Activated T-helper 2 cell treated with anti-CD3 and anti-CD28 coated beads, Interferon-gamma antibody, Interleukin-2, Interleukin-4, amounts not matched to agents 10 μg/mL and 5 μg/mL and 100 μg/mL, durations not matched to agents 14 hours and 24 hours and 36 hours (primary cell): ENCODE measurements around the gene BCAP29. TPM values are rescaled to one million over a fixed set of nuclear protein-coding genes. Genes with fewer than 3 reads are reported as not detected.

Experiments
- DNase-seq: peaks from one replicate; pipeline ENCODE4 v3.0.0; 2021; ENCODE audit warnings: low spot score
- H3K27ac Mint-ChIP-seq: one replicate; pipeline ENCODE4 v1.8.0; 2021; ENCODE audit warnings: mixed read lengths
- H3K27me3 Mint-ChIP-seq: one replicate; pipeline ENCODE4 v1.8.0; 2021; ENCODE audit warnings: low read depth, mixed read lengths
- H3K36me3 Mint-ChIP-seq: one replicate; pipeline ENCODE4 v1.8.0; 2021; ENCODE audit warnings: low read depth, mixed read lengths
- H3K4me1 Mint-ChIP-seq: one replicate; pipeline ENCODE4 v1.8.0; 2021; ENCODE audit warnings: low read depth, mixed read lengths
- H3K4me3 Mint-ChIP-seq: one replicate; pipeline ENCODE4 v1.8.0; 2021; ENCODE audit warnings: low read depth, mild to moderate bottlenecking, moderate library complexity, mixed read lengths
- H3K9me3 Mint-ChIP-seq: one replicate; pipeline ENCODE4 v1.8.0; 2021; ENCODE audit warnings: mixed read lengths
- intact Hi-C: fragments of 100-400 bp; cut with micrococcal nuclease; formaldehyde crosslinking; loops from one replicate; pipeline ENCODE4 v1.15.1; 2023
- total RNA-seq: library from RNA; stranded (reverse); gene quantifications from 2 replicates; pipeline ENCODE4 v1.2.3, GENCODE V29; 2022

Gene BCAP29
- total RNA-seq, 1 donor from 2014 or later: 52.0 TPM

GRCh38 chr7:107592361-107593024, 12.4 kb downstream of the BCAP29 start:
- H3K27me3 Mint-ChIP-seq: no peaks in the 10 kb centered on the region
- no peak overlapping the region for H3K4me3 Mint-ChIP-seq

GRCh38 chr7:107593025-107593410, 13.0 kb downstream of the BCAP29 start:
- intact Hi-C loops: no loop called here
- peaks cover 39% of the 10 kb centered on the region for H3K36me3 Mint-ChIP-seq
- H3K27ac Mint-ChIP-seq: no peak overlapping the region
- H3K9me3 Mint-ChIP-seq: no peaks in the 10 kb centered on the region
- DNase-seq: no peak
- no peak overlapping the region for H3K4me3 Mint-ChIP-seq
- H3K27me3 Mint-ChIP-seq: no peaks in the 10 kb centered on the region
- H3K4me1 Mint-ChIP-seq: peaks cover 6% of the 10 kb centered on the region

More at GRCh38 chr7:107592361-107593024, 12.4 kb downstream of the BCAP29 start:
- Mint-ChIP-seq H3K36me3 (peaks cover 39% of the 10 kb centered on the region), H3K9me3 (no peaks in the 10 kb centered on the region), H3K4me1 (peaks cover 6% of the 10 kb centered on the region), H3K27ac (no peak overlapping the region)
- DNase-seq: no peak
- intact Hi-C loops: no loop called here

- intact Hi-C loops: no loop called here
- Mint-ChIP-seq H3K27me3 (no peaks in the 10 kb centered on the region), H3K36me3 (peaks cover 34% of the 10 kb centered on the region), H3K9me3 (no peaks in the 10 kb centered on the region), H3K4me1 (peaks cover 6% of the 10 kb centered on the region), H3K4me3 (no peak overlapping the region), H3K27ac (no peak overlapping the region)
- DNase-seq: no peak
Measured at GRCh38 chr7:107594961-107595737, 15.1 kb downstream of the BCAP29 start.

- Mint-ChIP-seq H3K36me3 (peaks cover 38% of the 10 kb centered on the region), H3K27ac (no peak overlapping the region), H3K9me3 (no peaks in the 10 kb centered on the region), H3K4me3 (no peak overlapping the region), H3K27me3 (no peaks in the 10 kb centered on the region), H3K4me1 (peaks cover 6% of the 10 kb centered on the region)
- no peak for DNase-seq
- intact Hi-C loops: no loop called here
Measured at GRCh38 chr7:107596881-107597581, 17.0 kb downstream of the BCAP29 start.

- Mint-ChIP-seq H3K4me3 (no peak overlapping the region), H3K4me1 (peaks cover 1% of the 10 kb centered on the region)
Measured at GRCh38 chr7:107597582-107597916, 17.5 kb downstream of the BCAP29 start.

GRCh38 chr7:107597953-107598352, 17.9 kb downstream of the BCAP29 start:
- H3K4me3 Mint-ChIP-seq: no peak overlapping the region
- no peaks in the 10 kb centered on the region for H3K4me1 Mint-ChIP-seq
- intact Hi-C loops: no loop called here
- no peaks in the 10 kb centered on the region for H3K27me3 Mint-ChIP-seq
- H3K27ac Mint-ChIP-seq: no peak overlapping the region
- H3K9me3 Mint-ChIP-seq: no peaks in the 10 kb centered on the region
- peaks cover 38% of the 10 kb centered on the region for H3K36me3 Mint-ChIP-seq
- no peak for DNase-seq

More at GRCh38 chr7:107597582-107597916, 17.5 kb downstream of the BCAP29 start:
- intact Hi-C loops: no loop called here
- H3K36me3 Mint-ChIP-seq: peaks cover 38% of the 10 kb centered on the region
- no peaks in the 10 kb centered on the region for H3K27me3 Mint-ChIP-seq
- DNase-seq: no peak
- H3K9me3 Mint-ChIP-seq: no peaks in the 10 kb centered on the region
- no peak overlapping the region for H3K27ac Mint-ChIP-seq

- Mint-ChIP-seq H3K36me3 (peaks cover 44% of the 10 kb centered on the region), H3K4me3 (no peak overlapping the region), H3K27me3 (no peaks in the 10 kb centered on the region), H3K9me3 (no peaks in the 10 kb centered on the region), H3K27ac (no peak overlapping the region), H3K4me1 (no peaks in the 10 kb centered on the region)
- DNase-seq: no peak
- intact Hi-C loops: no loop called here
Measured at GRCh38 chr7:107599262-107599661, 19.2 kb downstream of the BCAP29 start.

- intact Hi-C loops: no loop called here
- H3K27ac Mint-ChIP-seq: no peak overlapping the region
- no peak overlapping the region for H3K4me3 Mint-ChIP-seq
- no peak for DNase-seq
- H3K4me1 Mint-ChIP-seq: peaks cover 7% of the 10 kb centered on the region
- H3K27me3 Mint-ChIP-seq: no peaks in the 10 kb centered on the region
- H3K9me3 Mint-ChIP-seq: no peaks in the 10 kb centered on the region
- H3K36me3 Mint-ChIP-seq: peaks cover 38% of the 10 kb centered on the region
Measured at GRCh38 chr7:107600816-107601215, 20.8 kb downstream of the BCAP29 start.

- Mint-ChIP-seq H3K36me3 (peaks cover 44% of the 10 kb centered on the region), H3K9me3 (no peaks in the 10 kb centered on the region), H3K4me1 (peaks cover 7% of the 10 kb centered on the region), H3K27me3 (no peaks in the 10 kb centered on the region), H3K4me3 (no peak overlapping the region), H3K27ac (no peak overlapping the region)
- DNase-seq: no peak
- intact Hi-C loops: no loop called here
Measured at GRCh38 chr7:107605218-107605815, 25.3 kb downstream of the BCAP29 start.

GRCh38 chr7:107606303-107606702, 26.3 kb downstream of the BCAP29 start:
- H3K4me3 Mint-ChIP-seq: no peak overlapping the region
- intact Hi-C loops: no loop called here
- peaks cover 40% of the 10 kb centered on the region for H3K36me3 Mint-ChIP-seq
- H3K4me1 Mint-ChIP-seq: peaks cover 7% of the 10 kb centered on the region
- no peaks in the 10 kb centered on the region for H3K27me3 Mint-ChIP-seq
- H3K27ac Mint-ChIP-seq: no peak overlapping the region
- no peak for DNase-seq
- no peaks in the 10 kb centered on the region for H3K9me3 Mint-ChIP-seq

- Mint-ChIP-seq H3K36me3 (peaks cover 52% of the 10 kb centered on the region), H3K27me3 (no peaks in the 10 kb centered on the region), H3K27ac (no peak overlapping the region), H3K9me3 (no peaks in the 10 kb centered on the region), H3K4me1 (peaks cover 16% of the 10 kb centered on the region), H3K4me3 (no peak overlapping the region)
- DNase-seq: no peak
- intact Hi-C loops: no loop called here
Measured at GRCh38 chr7:107609811-107610261, 29.8 kb downstream of the BCAP29 start.

- intact Hi-C loops: no loop called here
- H3K4me1 Mint-ChIP-seq: peaks cover 15% of the 10 kb centered on the region
- no peak overlapping the region for H3K27ac Mint-ChIP-seq
- H3K9me3 Mint-ChIP-seq: no peaks in the 10 kb centered on the region
- peaks cover 51% of the 10 kb centered on the region for H3K36me3 Mint-ChIP-seq
- H3K4me3 Mint-ChIP-seq: no peak overlapping the region
- no peaks in the 10 kb centered on the region for H3K27me3 Mint-ChIP-seq
- no peak for DNase-seq
Measured at GRCh38 chr7:107610323-107610722, 30.3 kb downstream of the BCAP29 start.
